ENCODE results near the gene FLYWCH2. TPM values are rescaled to one million over a fixed set of nuclear protein-coding genes. Genes with fewer than 3 reads are reported as not detected.

FLYWCH2 gene
- total and polyA plus RNA-seq, 9 of the 15 experiments (the other 6 are each of a cell fraction or from before 2014, with no cell fraction given): 0.70 to 55.5 (median 7.6) TPM

- TF ChIP-seq, protein P1, sequence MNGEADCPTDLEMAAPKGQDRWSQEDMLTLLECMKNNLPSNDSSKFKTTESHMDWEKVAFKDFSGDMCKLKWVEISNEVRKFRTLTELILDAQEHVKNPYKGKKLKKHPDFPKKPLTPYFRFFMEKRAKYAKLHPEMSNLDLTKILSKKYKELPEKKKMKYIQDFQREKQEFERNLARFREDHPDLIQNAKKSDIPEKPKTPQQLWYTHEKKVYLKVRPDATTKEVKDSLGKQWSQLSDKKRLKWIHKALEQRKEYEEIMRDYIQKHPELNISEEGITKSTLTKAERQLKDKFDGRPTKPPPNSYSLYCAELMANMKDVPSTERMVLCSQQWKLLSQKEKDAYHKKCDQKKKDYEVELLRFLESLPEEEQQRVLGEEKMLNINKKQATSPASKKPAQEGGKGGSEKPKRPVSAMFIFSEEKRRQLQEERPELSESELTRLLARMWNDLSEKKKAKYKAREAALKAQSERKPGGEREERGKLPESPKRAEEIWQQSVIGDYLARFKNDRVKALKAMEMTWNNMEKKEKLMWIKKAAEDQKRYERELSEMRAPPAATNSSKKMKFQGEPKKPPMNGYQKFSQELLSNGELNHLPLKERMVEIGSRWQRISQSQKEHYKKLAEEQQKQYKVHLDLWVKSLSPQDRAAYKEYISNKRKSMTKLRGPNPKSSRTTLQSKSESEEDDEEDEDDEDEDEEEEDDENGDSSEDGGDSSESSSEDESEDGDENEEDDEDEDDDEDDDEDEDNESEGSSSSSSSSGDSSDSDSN (IDR thresholded peaks at IDR 0.05; ENCODE audit: borderline replicate concordance in 1 of 2, low read depth in 2 of 2, low read length in 2 of 2): peak in 1 of 2 experiments; percentile 87; a peak in 2 of 4 replicates
- TF ChIP-seq ZSCAN29 (IDR thresholded peaks at IDR 0.05) (no peak), E2F8 (IDR thresholded peaks at IDR 0.05; ENCODE audit: low read depth, partially characterized antibody) (peak; percentile 25), ZNF551 (CRISPR knock-in tag; IDR thresholded peaks at IDR 0.05) (no peak), EP300 (IDR thresholded peaks at IDR 0.05; ENCODE audit: low read length) (no peak), SMARCA5 (IDR thresholded peaks at IDR 0.05) (no peak), FOXJ3 (CRISPR knock-in tag; IDR thresholded peaks at IDR 0.05) (no peak), ZNF124 (CRISPR knock-in tag; IDR thresholded peaks at IDR 0.05) (no peak), ETS1 (conservative IDR thresholded peaks at IDR 0.05; ENCODE audit: control insufficient read depth, low read depth, low read length) (no peak; the same call in 1 of the 2 replicates), FUS (optimal IDR thresholded peaks at IDR 0.05; ENCODE audit: low read depth, low read length) (peak; percentile 93)
- TF ChIP-seq, protein P2, sequence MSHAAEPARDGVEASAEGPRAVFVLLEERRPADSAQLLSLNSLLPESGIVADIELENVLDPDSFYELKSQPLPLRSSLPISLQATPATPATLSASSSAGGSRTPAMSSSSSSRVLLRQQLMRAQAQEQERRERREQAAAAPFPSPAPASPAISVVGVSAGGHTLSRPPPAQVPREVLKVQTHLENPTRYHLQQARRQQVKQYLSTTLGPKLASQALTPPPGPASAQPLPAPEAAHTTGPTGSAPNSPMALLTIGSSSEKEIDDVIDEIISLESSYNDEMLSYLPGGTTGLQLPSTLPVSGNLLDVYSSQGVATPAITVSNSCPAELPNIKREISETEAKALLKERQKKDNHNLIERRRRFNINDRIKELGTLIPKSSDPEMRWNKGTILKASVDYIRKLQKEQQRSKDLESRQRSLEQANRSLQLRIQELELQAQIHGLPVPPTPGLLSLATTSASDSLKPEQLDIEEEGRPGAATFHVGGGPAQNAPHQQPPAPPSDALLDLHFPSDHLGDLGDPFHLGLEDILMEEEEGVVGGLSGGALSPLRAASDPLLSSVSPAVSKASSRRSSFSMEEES (CRISPR knock-in tag; IDR thresholded peaks at IDR 0.05): no peak
- TF ChIP-seq, protein P3, sequence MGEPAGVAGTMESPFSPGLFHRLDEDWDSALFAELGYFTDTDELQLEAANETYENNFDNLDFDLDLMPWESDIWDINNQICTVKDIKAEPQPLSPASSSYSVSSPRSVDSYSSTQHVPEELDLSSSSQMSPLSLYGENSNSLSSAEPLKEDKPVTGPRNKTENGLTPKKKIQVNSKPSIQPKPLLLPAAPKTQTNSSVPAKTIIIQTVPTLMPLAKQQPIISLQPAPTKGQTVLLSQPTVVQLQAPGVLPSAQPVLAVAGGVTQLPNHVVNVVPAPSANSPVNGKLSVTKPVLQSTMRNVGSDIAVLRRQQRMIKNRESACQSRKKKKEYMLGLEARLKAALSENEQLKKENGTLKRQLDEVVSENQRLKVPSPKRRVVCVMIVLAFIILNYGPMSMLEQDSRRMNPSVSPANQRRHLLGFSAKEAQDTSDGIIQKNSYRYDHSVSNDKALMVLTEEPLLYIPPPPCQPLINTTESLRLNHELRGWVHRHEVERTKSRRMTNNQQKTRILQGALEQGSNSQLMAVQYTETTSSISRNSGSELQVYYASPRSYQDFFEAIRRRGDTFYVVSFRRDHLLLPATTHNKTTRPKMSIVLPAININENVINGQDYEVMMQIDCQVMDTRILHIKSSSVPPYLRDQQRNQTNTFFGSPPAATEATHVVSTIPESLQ (CRISPR knock-in tag; IDR thresholded peaks at IDR 0.05): 0 out of 2 replicates have a peak, but pooled peaks have one; percentile 79
- TF ChIP-seq, protein P4, sequence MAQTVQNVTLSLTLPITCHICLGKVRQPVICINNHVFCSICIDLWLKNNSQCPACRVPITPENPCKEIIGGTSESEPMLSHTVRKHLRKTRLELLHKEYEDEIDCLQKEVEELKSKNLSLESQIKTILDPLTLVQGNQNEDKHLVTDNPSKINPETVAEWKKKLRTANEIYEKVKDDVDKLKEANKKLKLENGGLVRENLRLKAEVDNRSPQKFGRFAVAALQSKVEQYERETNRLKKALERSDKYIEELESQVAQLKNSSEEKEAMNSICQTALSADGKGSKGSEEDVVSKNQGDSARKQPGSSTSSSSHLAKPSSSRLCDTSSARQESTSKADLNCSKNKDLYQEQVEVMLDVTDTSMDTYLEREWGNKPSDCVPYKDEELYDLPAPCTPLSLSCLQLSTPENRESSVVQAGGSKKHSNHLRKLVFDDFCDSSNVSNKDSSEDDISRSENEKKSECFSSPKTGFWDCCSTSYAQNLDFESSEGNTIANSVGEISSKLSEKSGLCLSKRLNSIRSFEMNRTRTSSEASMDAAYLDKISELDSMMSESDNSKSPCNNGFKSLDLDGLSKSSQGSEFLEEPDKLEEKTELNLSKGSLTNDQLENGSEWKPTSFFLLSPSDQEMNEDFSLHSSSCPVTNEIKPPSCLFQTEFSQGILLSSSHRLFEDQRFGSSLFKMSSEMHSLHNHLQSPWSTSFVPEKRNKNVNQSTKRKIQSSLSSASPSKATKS (CRISPR knock-in tag; IDR thresholded peaks at IDR 0.05): no peak
These were observed 22.4 kb downstream of the FLYWCH2 start (continued) for GRCh38 chr16:2905241-2905987.
